Caco-2 (cell line): ENCODE results near the gene CHST4. TPM values are rescaled to one million over a fixed set of nuclear protein-coding genes. Genes with fewer than 3 reads are reported as not detected.

Experiments
- BruUV-seq: library from RNA; stranded (reverse); fragments of 400-500 nt; replicated peaks from 2 replicates; lab custom pipeline; 2021; lab: Mats Ljungman, UMichigan
- CTCF ChIA-PET: fragments of 300-600 bp; sonication (Branson Sonifier 250); formaldehyde crosslinking; loops from one replicate; lab custom pipeline; 2022; ENCODE audit warnings: antibody characterized with exemption; lab: Charles Lee
- POLR2A ChIA-PET: fragments of 300-600 bp; sonication (Branson Sonifier 250); formaldehyde crosslinking; loops from one replicate; lab custom pipeline; 2022; ENCODE audit warnings: antibody characterized with exemption; lab: Charles Lee
- DNase-seq, 2 experiments: peaks; one replicate each; pipeline versions ENCODE4 v3.0.0 to v3.0.0-alpha.2; 2020 to 2022
- H3K27me3 ChIP-seq: replicated peaks from 2 replicates; pipeline ENCODE4 v1.6.0; 2011; ENCODE audit warnings: low read length; ENCODE audit not compliant: control insufficient read depth, insufficient read depth
- H3K36me3 ChIP-seq: 2 replicates; pipeline ENCODE4 v1.5.1; 2011; ENCODE audit warnings: low read length; ENCODE audit not compliant: control insufficient read depth, insufficient read depth
- H3K4me1 ChIP-seq: fragments of 250-450 bp; sonication (Bioruptor Pico); 2 replicates; pipeline ENCODE4 v1.5.1; 2020; ENCODE audit warnings: mild to moderate bottlenecking
- H3K4me3 ChIP-seq: 2 replicates; pipeline ENCODE4 v1.5.1; 2011; ENCODE audit warnings: low read depth, mild to moderate bottlenecking, control low read depth, low read length
- H3K9me3 ChIP-seq: fragments of 250-450 bp; sonication (Bioruptor Pico); 2 replicates; pipeline ENCODE4 v1.5.1; 2020; ENCODE audit warnings: mild to moderate bottlenecking, moderate library complexity
- H3K27ac Mint-ChIP-seq: one replicate; pipeline ENCODE4 v1.8.0; 2022; ENCODE audit warnings: mixed read lengths; ENCODE audit not compliant: unreplicated experiment
- H3K27me3 Mint-ChIP-seq: one replicate; pipeline ENCODE4 v1.8.0; 2022; ENCODE audit warnings: mixed read lengths; ENCODE audit not compliant: insufficient read depth, unreplicated experiment
- H3K36me3 Mint-ChIP-seq: one replicate; pipeline ENCODE4 v1.8.0; 2022; ENCODE audit warnings: mild to moderate bottlenecking, mixed read lengths; ENCODE audit not compliant: insufficient read depth, unreplicated experiment
- H3K4me1 Mint-ChIP-seq: one replicate; pipeline ENCODE4 v1.8.0; 2022; ENCODE audit warnings: low read depth, mixed read lengths; ENCODE audit not compliant: unreplicated experiment
- H3K4me3 Mint-ChIP-seq: one replicate; pipeline ENCODE4 v1.8.0; 2022; ENCODE audit warnings: mild to moderate bottlenecking, moderate library complexity, mixed read lengths; ENCODE audit not compliant: unreplicated experiment
- H3K9me3 Mint-ChIP-seq: one replicate; pipeline ENCODE4 v1.8.0; 2022; ENCODE audit warnings: mixed read lengths; ENCODE audit not compliant: unreplicated experiment
- CTCF ChIP-seq, 2 experiments: fragments of 200-600 bp in 1 of 2; IDR thresholded peaks; 1 replicate in 1 of 2; 2 replicates in 1 of 2; pipeline versions ENCODE4 v1.5.1 to v1.8.0; 2011 to 2022; ENCODE audit warnings: antibody characterized with exemption in 1 of 2, control low read depth in 1 of 2, inconsistent platforms in 1 of 2, low read depth in 1 of 2, low read length in 1 of 2, mild to moderate bottlenecking in 1 of 2, moderate library complexity in 1 of 2; ENCODE audit not compliant: insufficient read depth in 1 of 2, severe bottlenecking in 1 of 2, unreplicated experiment in 1 of 2
- intact Hi-C: fragments of 100-400 bp; cut with micrococcal nuclease; formaldehyde crosslinking; loops from one replicate; pipeline ENCODE4 v1.10.0; 2022; ENCODE audit not compliant: unreplicated experiment
- total RNA-seq: library from RNA; stranded (reverse); gene quantifications from 2 replicates; pipeline ENCODE4 v1.2.3, GENCODE V29; 2022

Gene CHST4
- total RNA-seq, 1 experiment from 2014 or later, result not detected

- Histone ChIP-seq H3K4me1 (no peaks in the 10 kb centered on the region), H3K36me3 (no peaks in the 10 kb centered on the region), H3K4me3 (no peak overlapping the region), H3K27me3 (no peaks in the 10 kb centered on the region), H3K9me3 (peaks cover 9% of the 10 kb centered on the region; the same call in 1 of the 2 replicates)
- POLR2A ChIA-PET, result no interaction called here
- BruUV-seq, result no TSS peak
- CTCF ChIA-PET, result interaction anchor here (1.8 kb wide), 1 partner anchor 10 kb away, joined by 9 read pairs; no protein-coding TSS in a partner anchor
- H3K4me1 Mint-ChIP-seq, result peaks cover 6% of the 10 kb centered on the region
- intact Hi-C loops, result no loop called here
- H3K27ac Mint-ChIP-seq, result no peak overlapping the region
- no peak for TF ChIP-seq CTCF (IDR thresholded peaks at IDR 0.05; ENCODE audit: insufficient read depth in 1 of 2, low read depth in 1 of 2, low read length in 1 of 2, severe bottlenecking in 1 of 2, unreplicated experiment in 1 of 2)
- no peaks in the 10 kb centered on the region for H3K9me3 Mint-ChIP-seq
- H3K4me3 Mint-ChIP-seq, result no peak overlapping the region
- H3K27me3 Mint-ChIP-seq, result peaks cover 6% of the 10 kb centered on the region
- peak in 1 of 2 experiments; percentile 12 for DNase-seq
- no peaks in the 10 kb centered on the region for H3K36me3 Mint-ChIP-seq
Observed at GRCh38 chr16:71555230-71555891, 29.1 kb downstream of the CHST4 start.

GRCh38 chr16:71557299-71557698 is 31.1 kb downstream of the CHST4 start:
- Histone ChIP-seq H3K36me3 (no peaks in the 10 kb centered on the region), H3K9me3 (peaks cover 20% of the 10 kb centered on the region), H3K27me3 (no peaks in the 10 kb centered on the region), H3K4me3 (no peak overlapping the region), H3K4me1 (no peaks in the 10 kb centered on the region)
- H3K27ac Mint-ChIP-seq, result no peak overlapping the region
- H3K4me3 Mint-ChIP-seq, result no peak overlapping the region
- H3K27me3 Mint-ChIP-seq, result peaks cover 6% of the 10 kb centered on the region
- no peak for TF ChIP-seq CTCF (IDR thresholded peaks at IDR 0.05; ENCODE audit: insufficient read depth in 1 of 2, low read depth in 1 of 2, low read length in 1 of 2, severe bottlenecking in 1 of 2, unreplicated experiment in 1 of 2)
- peaks cover 6% of the 10 kb centered on the region for H3K4me1 Mint-ChIP-seq
- peaks cover 12% of the 10 kb centered on the region for H3K9me3 Mint-ChIP-seq
- DNase-seq, result no peak
- ChIA-PET POLR2A (interaction anchor here (0.7 kb wide), 1 partner anchor 27 kb away, joined by 5 read pairs; no protein-coding TSS in a partner anchor), CTCF (no interaction called here)
- H3K36me3 Mint-ChIP-seq, result no peaks in the 10 kb centered on the region
- no TSS peak for BruUV-seq
- intact Hi-C loops, result no loop called here

- intact Hi-C loops, result no loop called here
- Mint-ChIP-seq H3K36me3 (no peaks in the 10 kb centered on the region), H3K27ac (no peak overlapping the region), H3K4me1 (peaks cover under 1% of the 10 kb centered on the region), H3K4me3 (no peak overlapping the region), H3K9me3 (peaks cover 14% of the 10 kb centered on the region), H3K27me3 (no peaks in the 10 kb centered on the region)
- Histone ChIP-seq H3K4me1 (no peaks in the 10 kb centered on the region), H3K27me3 (no peaks in the 10 kb centered on the region), H3K36me3 (no peaks in the 10 kb centered on the region), H3K9me3 (peaks cover 25% of the 10 kb centered on the region), H3K4me3 (no peak overlapping the region)
- TF ChIP-seq CTCF (IDR thresholded peaks at IDR 0.05; ENCODE audit: insufficient read depth in 1 of 2, low read depth in 1 of 2, low read length in 1 of 2, severe bottlenecking in 1 of 2, unreplicated experiment in 1 of 2), result no peak
- DNase-seq, result no peak
- ChIA-PET POLR2A (no interaction called here), CTCF (no interaction called here)
- BruUV-seq, result no TSS peak
Observed at GRCh38 chr16:71557954-71558582, 31.8 kb downstream of the CHST4 start.
